Mesothelial cell of epicardium (in vitro differentiated cells): ENCODE results near the gene DGKB. TPM values are rescaled to one million over a fixed set of nuclear protein-coding genes. Genes with fewer than 3 reads are reported as not detected.

ENCODE experiments used
- DNase-seq, 2 experiments: peaks; one replicate each; pipeline ENCODE4 v3.0.0; 2021; ENCODE audit warnings: low spot score in 2 of 2; ENCODE audit not compliant: unreplicated experiment in 2 of 2
- H3K27ac Mint-ChIP-seq: 2 replicates; pipeline ENCODE4 v1.8.0; 2021; ENCODE audit warnings: mixed read lengths
- H3K27me3 Mint-ChIP-seq: 2 replicates; pipeline ENCODE4 v1.8.0; 2021; ENCODE audit warnings: low read depth, mixed read lengths
- H3K36me3 Mint-ChIP-seq: 2 replicates; pipeline ENCODE4 v1.8.0; 2021; ENCODE audit warnings: mixed read lengths
- H3K4me1 Mint-ChIP-seq: 2 replicates; pipeline ENCODE4 v1.8.0; 2021; ENCODE audit warnings: mixed read lengths
- H3K4me3 Mint-ChIP-seq: 2 replicates; pipeline ENCODE4 v1.8.0; 2021; ENCODE audit warnings: mild to moderate bottlenecking, moderate library complexity, mixed read lengths
- H3K9me3 Mint-ChIP-seq: 2 replicates; pipeline ENCODE4 v1.8.0; 2021; ENCODE audit warnings: mixed read lengths
- CTCF ChIP-seq: fragments of 200-600 bp; sonication (generic); IDR thresholded peaks from one replicate; pipeline ENCODE4 v1.5.0; 2021; ENCODE audit warnings: antibody characterized with exemption; ENCODE audit not compliant: unreplicated experiment
- total RNA-seq: library from RNA; stranded (reverse); gene quantifications from 3 replicates; pipeline ENCODE4 v1.2.1, GENCODE V29; 2021

Gene DGKB
- total RNA-seq, 1 donor from 2014 or later: 3.9 TPM

- Mint-ChIP-seq H3K27me3 (no peaks in the 10 kb centered on the region), H3K4me3 (no peak overlapping the region), H3K27ac (no peak overlapping the region), H3K4me1 (peaks cover 12% of the 10 kb centered on the region), H3K9me3 (peaks cover 20% of the 10 kb centered on the region), H3K36me3 (peaks cover 3% of the 10 kb centered on the region)
- no peak for DNase-seq
- TF ChIP-seq CTCF: no peak
These were observed 650.1 kb downstream of the DGKB start for GRCh38 chr7:14252458-14252857.

GRCh38 chr7:14242175-14242574 lies 660.4 kb downstream of the DGKB start:
- Mint-ChIP-seq H3K9me3 (no peaks in the 10 kb centered on the region), H3K27me3 (no peaks in the 10 kb centered on the region), H3K36me3 (no peaks in the 10 kb centered on the region), H3K27ac (peak overlapping the region; percentile 25), H3K4me1 (peaks cover 39% of the 10 kb centered on the region), H3K4me3 (no peak overlapping the region)
- no peak for TF ChIP-seq CTCF
- DNase-seq: no peak

GRCh38 chr7:14236834-14237233 lies 665.7 kb downstream of the DGKB start:
- H3K36me3 Mint-ChIP-seq: no peaks in the 10 kb centered on the region
- peak overlapping the region; percentile 9 for H3K4me3 Mint-ChIP-seq
- H3K27me3 Mint-ChIP-seq: no peaks in the 10 kb centered on the region
- H3K4me1 Mint-ChIP-seq: peaks cover 62% of the 10 kb centered on the region
- no peak for DNase-seq
- H3K9me3 Mint-ChIP-seq: no peaks in the 10 kb centered on the region
- TF ChIP-seq CTCF: no peak
- peak overlapping the region; percentile 84 for H3K27ac Mint-ChIP-seq

DNA sequence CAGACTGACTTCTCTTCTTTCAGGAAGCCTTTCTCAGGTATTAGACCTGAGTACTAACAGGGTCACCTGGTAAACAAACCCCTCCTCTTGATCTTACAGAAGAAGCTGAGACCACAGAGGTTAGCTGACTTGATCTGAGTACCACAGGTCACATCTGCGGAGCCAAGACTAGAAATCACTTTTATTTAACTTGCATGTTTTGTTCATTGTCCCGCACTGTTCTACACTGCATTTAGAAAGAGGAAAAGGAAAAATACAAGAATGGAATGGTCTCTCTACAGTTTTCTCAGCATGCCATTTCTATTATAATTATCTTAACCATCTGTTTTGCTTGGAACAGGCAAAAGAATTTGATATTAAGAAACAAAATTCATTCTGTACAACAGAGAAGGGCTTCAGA lies 667.5 kb downstream of the DGKB start:
- H3K27me3 Mint-ChIP-seq: no peaks in the 10 kb centered on the region
- no peaks in the 10 kb centered on the region for H3K9me3 Mint-ChIP-seq
- H3K4me1 Mint-ChIP-seq: peaks cover 56% of the 10 kb centered on the region
- H3K27ac Mint-ChIP-seq: no peak overlapping the region
- TF ChIP-seq CTCF: no peak
- H3K4me3 Mint-ChIP-seq: no peak overlapping the region
- no peak for DNase-seq
- no peaks in the 10 kb centered on the region for H3K36me3 Mint-ChIP-seq

- no peak overlapping the region for H3K4me3 Mint-ChIP-seq
- H3K4me1 Mint-ChIP-seq: peaks cover 48% of the 10 kb centered on the region
- no peaks in the 10 kb centered on the region for H3K36me3 Mint-ChIP-seq
- DNase-seq: no peak
- no peaks in the 10 kb centered on the region for H3K27me3 Mint-ChIP-seq
- peak overlapping the region; percentile 43 for H3K27ac Mint-ChIP-seq
- no peaks in the 10 kb centered on the region for H3K9me3 Mint-ChIP-seq
- TF ChIP-seq CTCF: no peak
These were observed 668.6 kb downstream of the DGKB start for GRCh38 chr7:14233868-14234369.
